Thoracic aorta (tissue), 2 donors: ENCODE results near the gene PMEPA1. TPM values are rescaled to one million over a fixed set of nuclear protein-coding genes. Genes with fewer than 3 reads are reported as not detected.
A peak's percentile ranks its signal among the peaks of the same experiment; 100 is the strongest.

Experiments used
- ATAC-seq: fragments of 150-250 bp; one replicate; pipeline ENCODE4 v1.8.0; 2017; ENCODE audit warnings: low read depth; ENCODE audit not compliant: insufficient number of reproducible peaks, low FRiP score
- DNase-seq: peaks from one replicate; pipeline ENCODE4 v3.0.0-alpha.2; 2020; ENCODE audit warnings: low spot score
- H3K27ac ChIP-seq, 2 donors: fragments of 200-600 bp; sonication (generic); 1 replicate in 1 of 2; 2 replicates in 1 of 2; pipeline ENCODE4 v1.5.1; 2016; ENCODE audit warnings: mild to moderate bottlenecking in 2 of 2, moderate library complexity in 2 of 2
- H3K27me3 ChIP-seq: fragments of 200-600 bp; sonication (generic); replicated peaks from 2 replicates; pipeline ENCODE4 v1.6.0; 2016; ENCODE audit warnings: mild to moderate bottlenecking; ENCODE audit not compliant: insufficient read depth
- H3K36me3 ChIP-seq: fragments of 200-600 bp; sonication (generic); one replicate; pipeline ENCODE4 v1.5.1; 2016
- H3K4me1 ChIP-seq, 2 donors: fragments of 200-600 bp; sonication (generic); 1 replicate in 1 of 2; 2 replicates in 1 of 2; pipeline versions ENCODE4 v1.5.1 to v1.6.0; 2016; ENCODE audit warnings: low read depth in 2 of 2, mild to moderate bottlenecking in 1 of 2; ENCODE audit not compliant: control insufficient read depth in 1 of 2
- H3K4me3 ChIP-seq: fragments of 200-600 bp; sonication (generic); 2 replicates; pipeline ENCODE4 v1.5.1; 2016; ENCODE audit warnings: mild to moderate bottlenecking
- H3K9me3 ChIP-seq: fragments of 200-600 bp; sonication (generic); 2 replicates; pipeline ENCODE4 v1.5.1; 2016
- CTCF ChIP-seq: fragments of 200-600 bp; sonication (generic); IDR thresholded peaks from one replicate; pipeline ENCODE4 v1.5.1; 2019; ENCODE audit warnings: antibody characterized with exemption
- total RNA-seq, 2 donors: library from RNA; depleted of rRNA; stranded (reverse); fragments of >200 nt; gene quantifications; one replicate each; pipeline versions ENCODE4 v1.1.0 to v1.2.3, GENCODE V29; 2016

The PMEPA1 gene
- total RNA-seq, 2 donors from 2014 or later: 68.4 to 104 TPM

- Histone ChIP-seq H3K4me1 (peaks cover 71 to 89% of the 10 kb centered on the region in 2 donors), H3K27me3 (no peaks in the 10 kb centered on the region)
- ATAC-seq: peak; percentile 57
Measured at GRCh38 chr20:57714409-57715267, 4.8 kb upstream of the PMEPA1 start.

GRCh38 chr20:57713951-57714350 lies 4.1 kb upstream of the PMEPA1 start:
- no peak for DNase-seq

More at GRCh38 chr20:57714409-57715267, 4.8 kb upstream of the PMEPA1 start:
- Histone ChIP-seq H3K36me3 (no peaks in the 10 kb centered on the region), H3K27ac (peak overlapping the region; percentile 94 to 99), H3K9me3 (no peaks in the 10 kb centered on the region), H3K4me3 (peak overlapping the region; percentile 40)
- TF ChIP-seq CTCF: peak; percentile 12
- DNase-seq: peak; percentile 48

GRCh38 chr20:57713505-57713903 lies 3.7 kb upstream of the PMEPA1 start:
- Histone ChIP-seq H3K4me3 (peak overlapping the region; percentile 40), H3K36me3 (no peaks in the 10 kb centered on the region), H3K4me1 (peaks cover 62 to 78% of the 10 kb centered on the region in 2 donors), H3K27me3 (no peaks in the 10 kb centered on the region), H3K27ac (peak overlapping the region; percentile 94 to 99), H3K9me3 (no peaks in the 10 kb centered on the region)
- peak; percentile 45 for DNase-seq
- no peak for TF ChIP-seq CTCF
- no peak for ATAC-seq

More at GRCh38 chr20:57713951-57714350, 4.1 kb upstream of the PMEPA1 start:
- Histone ChIP-seq H3K36me3 (no peaks in the 10 kb centered on the region), H3K9me3 (no peaks in the 10 kb centered on the region), H3K4me1 (peaks cover 65 to 82% of the 10 kb centered on the region in 2 donors), H3K27ac (peak overlapping the region; percentile 94 to 99), H3K4me3 (peak overlapping the region; percentile 40), H3K27me3 (no peaks in the 10 kb centered on the region)
- no peak for TF ChIP-seq CTCF
- no peak for ATAC-seq

- Histone ChIP-seq H3K9me3 (no peaks in the 10 kb centered on the region), H3K4me3 (peak overlapping the region; percentile 40), H3K27ac (peak overlapping the region; percentile 94 to 99), H3K27me3 (no peaks in the 10 kb centered on the region), H3K4me1 (peaks cover 60 to 75% of the 10 kb centered on the region in 2 donors), H3K36me3 (no peaks in the 10 kb centered on the region)
- ATAC-seq (no peak), DNase-seq (no peak)
- no peak for TF ChIP-seq CTCF
Measured at GRCh38 chr20:57712851-57713504, 3.2 kb upstream of the PMEPA1 start.

- Histone ChIP-seq H3K4me1 (peaks cover 54 to 70% of the 10 kb centered on the region in 2 donors), H3K4me3 (peak overlapping the region; percentile 94), H3K27ac (peak overlapping the region; percentile 94 to 99), H3K9me3 (no peaks in the 10 kb centered on the region), H3K36me3 (no peaks in the 10 kb centered on the region), H3K27me3 (no peaks in the 10 kb centered on the region)
- no peak for ATAC-seq
- TF ChIP-seq CTCF: no peak
- no peak for DNase-seq
Measured at GRCh38 chr20:57712341-57712740, 2.5 kb upstream of the PMEPA1 start.
